Measurements from ENCODE around the gene LNPEP. TPM values are rescaled to one million over a fixed set of nuclear protein-coding genes. Genes with fewer than 3 reads are reported as not detected.
A peak's percentile ranks its signal among the peaks of the same experiment; 100 is the strongest.

The LNPEP gene
- total RNA-seq, 1 donor from 2014 or later = 53.0 TPM

- no peak for ATAC-seq
- intact Hi-C loops (cut with micrococcal nuclease) = no loop called here
- DNase-seq = no peak
Measured at GRCh38 chr5:97022898-97023297, 87.0 kb downstream of the LNPEP start.

GRCh38 chr5:97026721-97027120, 90.8 kb downstream of the LNPEP start:
- DNase-seq = no peak
- ATAC-seq = no peak
- intact Hi-C loops (cut with micrococcal nuclease) = no loop called here

GRCh38 chr5:97037819-97038218, 101.9 kb downstream of the LNPEP start:
- DNase-seq (no peak), ATAC-seq (no peak)
- intact Hi-C loops (cut with micrococcal nuclease) = no loop called here

GRCh38 chr5:97041239-97041638, 105.4 kb downstream of the LNPEP start:
- ATAC-seq (no peak), DNase-seq (no peak)
- intact Hi-C loops (cut with micrococcal nuclease) = loop anchor here (10.0 kb wide), 1 partner anchor 104 kb away; the partner anchor contains the start of gene LIX1

GRCh38 chr5:97042996-97043395, 107.1 kb downstream of the LNPEP start:
- intact Hi-C loops (cut with micrococcal nuclease) = loop anchor here (10.0 kb wide), 1 partner anchor 102 kb away; the partner anchor contains the start of gene LIX1
- ATAC-seq = no peak
- no peak for DNase-seq

GRCh38 chr5:97043511-97043910, 107.6 kb downstream of the LNPEP start:
- DNase-seq = no peak
- ATAC-seq = no peak
- intact Hi-C loops (cut with micrococcal nuclease) = loop anchor here (10.0 kb wide), 1 partner anchor 101 kb away; the partner anchor contains the start of gene LIX1

GRCh38 chr5:97044052-97044451, 108.2 kb downstream of the LNPEP start:
- peak; percentile 40 for DNase-seq
- intact Hi-C loops (cut with micrococcal nuclease) = loop anchor here (10.0 kb wide), 1 partner anchor 101 kb away; the partner anchor contains the start of gene LIX1
- ATAC-seq = peak; percentile 79

GRCh38 chr5:97046270-97046982, 110.5 kb downstream of the LNPEP start:
- intact Hi-C loops (cut with micrococcal nuclease) = loop anchor here (10.0 kb wide), 1 partner anchor 98 kb away; the partner anchor contains the start of gene LIX1
- ATAC-seq = no peak
- no peak for DNase-seq

- intact Hi-C loops (cut with micrococcal nuclease) = loop anchor here (10.0 kb wide), 1 partner anchor 98 kb away; the partner anchor contains the start of gene LIX1
- ATAC-seq = no peak
- no peak for DNase-seq
Measured at GRCh38 chr5:97047076-97047475, 111.2 kb downstream of the LNPEP start.

- DNase-seq = no peak
- intact Hi-C loops (cut with micrococcal nuclease) = loop anchor here (10.0 kb wide), 1 partner anchor 96 kb away; the partner anchor contains the start of gene LIX1
Measured at GRCh38 chr5:97049175-97049574, 113.3 kb downstream of the LNPEP start.

GRCh38 chr5:97056263-97056662, 120.4 kb downstream of the LNPEP start:
- intact Hi-C loops (cut with micrococcal nuclease) = no loop called here
- DNase-seq (no peak), ATAC-seq (no peak)

More at GRCh38 chr5:97049175-97049574, 113.3 kb downstream of the LNPEP start:
- no peak for ATAC-seq

- ATAC-seq (no peak), DNase-seq (no peak)
- intact Hi-C loops (cut with micrococcal nuclease) = no loop called here
Measured at GRCh38 chr5:97062046-97062445, 126.2 kb downstream of the LNPEP start.

- DNase-seq = no peak
- ATAC-seq = no peak
- intact Hi-C loops (cut with micrococcal nuclease) = no loop called here
Measured at GRCh38 chr5:97063251-97063650, 127.4 kb downstream of the LNPEP start.

- DNase-seq (no peak), ATAC-seq (no peak)
- intact Hi-C loops (cut with micrococcal nuclease) = no loop called here
Measured at GRCh38 chr5:97065475-97065874, 129.6 kb downstream of the LNPEP start.

- intact Hi-C loops (cut with micrococcal nuclease) = no loop called here
- ATAC-seq = no peak
- DNase-seq = no peak
Measured at GRCh38 chr5:97067296-97067850, 131.5 kb downstream of the LNPEP start.

GRCh38 chr5:97070234-97070633, 134.4 kb downstream of the LNPEP start:
- intact Hi-C loops (cut with micrococcal nuclease) = no loop called here
- no peak for ATAC-seq
- no peak for DNase-seq

- DNase-seq (no peak), ATAC-seq (no peak)
- intact Hi-C loops (cut with micrococcal nuclease) = no loop called here
Measured at GRCh38 chr5:97071101-97071500, 135.2 kb downstream of the LNPEP start.

- ATAC-seq (no peak), DNase-seq (no peak)
- intact Hi-C loops (cut with micrococcal nuclease) = no loop called here
Measured at GRCh38 chr5:97071993-97072392, 136.1 kb downstream of the LNPEP start.

GRCh38 chr5:97072696-97073095, 136.8 kb downstream of the LNPEP start:
- intact Hi-C loops (cut with micrococcal nuclease) = no loop called here
- ATAC-seq (no peak), DNase-seq (no peak)

GRCh38 chr5:97073420-97073819, 137.5 kb downstream of the LNPEP start:
- no peak for ATAC-seq
- no peak for DNase-seq
- intact Hi-C loops (cut with micrococcal nuclease) = no loop called here
